CD4-positive, alpha-beta T cell treated with Interleukin-12 subunit alpha and Interleukin-12 subunit beta, for 1 hour (primary cell): ENCODE data around the gene B4GALNT2.
"Not testable (repeated sequence)": the region's sequence is repeated elsewhere in the genome, so short reads cannot be mapped to it uniquely, and the experiment has no call there.

ENCODE experiments used
- DNase-seq: peaks from one replicate; pipeline ENCODE4 v3.0.0-alpha.2; 2020

Gene B4GALNT2

GRCh38 chr17:49184522-49184921, 52.0 kb downstream of the B4GALNT2 start:
- not testable (repeated sequence) for DNase-seq

GRCh38 chr17:49185381-49185780, 52.8 kb downstream of the B4GALNT2 start:
- not testable (repeated sequence) for DNase-seq

DNA sequence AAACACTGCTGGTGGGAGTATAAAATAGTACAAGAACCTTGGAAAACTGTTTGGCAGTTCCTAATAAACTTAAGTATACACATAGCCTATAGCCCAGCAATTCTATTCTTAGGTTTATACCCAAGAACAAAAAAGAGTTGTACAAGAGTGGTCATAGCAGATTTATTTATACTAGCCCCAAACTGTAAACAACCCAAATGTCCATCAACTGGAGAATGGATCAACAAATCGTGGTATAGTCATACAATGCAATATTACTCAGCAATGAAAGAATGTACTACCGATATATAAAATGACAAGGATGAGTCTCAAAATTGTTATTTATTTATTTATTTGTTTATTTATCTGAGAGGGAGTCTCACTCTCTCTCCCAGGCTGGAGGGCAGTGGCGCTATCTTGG, 54.7 kb downstream of the B4GALNT2 start:
- DNase-seq: no peak

GRCh38 chr17:49190932-49191331, 58.4 kb downstream of the B4GALNT2 start:
- DNase-seq: no peak

DNA sequence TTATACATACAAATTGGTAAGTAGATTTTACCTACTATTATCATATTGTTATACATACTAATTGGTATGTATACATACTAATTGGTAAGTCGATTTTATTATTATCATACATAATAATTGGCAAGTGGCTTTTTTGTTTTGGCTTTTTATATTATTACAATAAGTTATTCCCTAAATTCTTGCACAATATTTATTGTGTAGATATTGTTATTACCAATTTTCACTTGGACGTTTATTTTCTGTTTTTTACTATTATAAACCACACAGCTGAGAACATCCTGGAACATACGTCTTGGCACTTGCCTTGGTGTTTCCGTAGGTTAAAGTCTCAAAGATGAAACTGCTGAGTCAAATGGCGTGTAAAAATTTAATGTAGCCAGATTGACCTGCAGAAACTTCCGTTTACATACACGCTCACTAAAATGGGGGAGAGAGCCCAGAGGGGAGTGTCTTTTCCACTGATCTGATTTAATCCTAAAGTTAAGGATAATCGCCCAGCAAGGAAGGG, 58.9 kb downstream of the B4GALNT2 start:
- no peak for DNase-seq

- DNase-seq: peak; percentile 90
These were observed 59.6 kb downstream of the B4GALNT2 start for GRCh38 chr17:49191917-49192741.

GRCh38 chr17:49193513-49194296, 61.1 kb downstream of the B4GALNT2 start:
- peak; percentile 26 for DNase-seq

DNA sequence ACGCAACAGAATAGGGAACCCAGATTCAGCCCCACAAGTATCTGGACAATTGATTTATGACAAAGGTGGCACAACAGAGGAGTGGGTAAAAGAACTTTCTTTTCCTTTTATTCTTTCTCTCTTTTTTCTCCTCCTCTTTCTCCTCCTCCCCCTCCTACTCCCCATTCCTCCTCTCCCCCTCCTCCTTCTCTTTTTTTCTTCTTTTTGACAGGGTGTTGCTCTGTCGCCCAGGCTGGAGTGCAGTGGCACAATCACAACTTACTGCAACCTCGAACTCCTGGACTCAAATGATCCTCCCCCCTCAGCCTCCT, 61.7 kb downstream of the B4GALNT2 start:
- DNase-seq: no peak

DNA sequence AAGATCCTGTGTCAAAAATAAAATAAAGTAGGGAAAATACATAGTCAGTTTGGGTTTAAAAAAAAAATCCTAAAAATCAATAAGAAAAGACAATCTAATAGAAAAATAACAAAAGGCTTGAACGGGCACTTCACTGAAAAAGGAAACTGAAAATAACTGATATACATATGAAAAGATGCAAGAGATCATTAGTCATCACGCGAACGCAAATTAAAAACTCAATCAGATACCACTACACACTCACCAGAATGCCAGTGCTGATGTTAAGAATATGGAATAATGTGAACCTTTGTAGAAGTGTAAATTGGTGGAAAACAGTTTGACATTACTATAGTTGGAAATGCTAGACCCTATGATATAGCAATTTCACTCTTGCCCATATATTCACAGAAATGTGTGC, 63.2 kb downstream of the B4GALNT2 start:
- DNase-seq: no peak

- DNase-seq: no peak
These were observed 64.0 kb downstream of the B4GALNT2 start for GRCh38 chr17:49196520-49196919.

GRCh38 chr17:49197346-49197998, 64.9 kb downstream of the B4GALNT2 start:
- DNase-seq: no peak

GRCh38 chr17:49198211-49198610, 65.6 kb downstream of the B4GALNT2 start:
- DNase-seq: no peak

DNA sequence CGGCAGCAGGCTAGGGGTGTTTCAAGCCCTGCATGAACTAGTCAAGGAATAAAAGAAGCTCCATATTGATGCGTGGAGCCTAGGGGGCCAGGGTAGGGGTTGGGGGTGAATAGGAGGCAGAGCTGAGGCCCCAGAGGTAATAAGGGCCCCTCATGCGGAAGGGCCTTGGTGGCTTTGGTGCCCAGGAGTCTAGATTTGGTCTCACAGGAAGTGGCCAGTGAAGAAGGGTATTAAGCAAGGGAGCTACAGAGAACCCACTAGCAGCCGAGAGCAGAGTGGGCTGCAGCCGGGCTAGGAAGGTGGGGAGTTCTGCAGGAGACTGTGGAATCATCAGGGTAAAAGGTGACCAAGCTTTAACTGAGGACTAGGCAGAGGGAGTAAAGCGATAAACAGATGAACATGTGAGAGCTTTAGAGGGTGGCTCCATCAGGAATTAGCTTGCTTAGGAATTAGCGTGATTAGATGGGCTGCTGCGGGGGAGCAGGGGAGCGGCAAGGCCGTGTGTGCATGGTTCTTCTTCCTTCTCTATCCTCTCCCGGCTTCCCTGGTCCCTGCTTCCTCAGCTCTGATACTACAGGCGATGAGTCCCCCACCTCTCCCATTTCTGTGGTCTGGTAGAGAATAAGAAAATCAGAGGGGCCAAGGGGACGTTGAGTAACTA, 68.0 kb downstream of the B4GALNT2 start:
- DNase-seq: no peak

GRCh38 chr17:49201481-49201927, 68.9 kb downstream of the B4GALNT2 start:
- no peak for DNase-seq

DNA sequence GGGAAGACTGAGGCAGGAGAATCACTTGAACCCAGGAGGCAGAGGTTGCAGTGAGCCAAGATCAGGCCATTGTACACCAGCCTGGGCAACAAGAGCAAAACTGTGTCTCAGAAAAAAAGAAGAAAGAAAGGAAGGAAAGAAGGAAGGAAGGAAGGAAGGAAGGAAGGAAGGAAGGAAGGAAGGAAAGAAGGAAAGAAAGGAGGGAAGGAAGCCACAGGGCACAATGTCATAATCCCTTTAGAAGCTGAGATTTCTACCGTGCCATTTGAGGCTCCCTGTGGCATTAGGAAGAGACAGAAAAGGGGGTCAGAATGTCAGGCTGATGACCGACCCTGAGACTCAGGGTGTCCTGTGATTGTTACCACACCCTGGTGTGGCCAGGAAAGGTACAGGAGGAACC, 71.2 kb downstream of the B4GALNT2 start:
- DNase-seq: no peak

- no peak for DNase-seq
These were observed 71.9 kb downstream of the B4GALNT2 start for GRCh38 chr17:49204516-49204915.

GRCh38 chr17:49209061-49209571, 76.5 kb downstream of the B4GALNT2 start:
- peak; percentile 30 for DNase-seq

- DNase-seq: peak; percentile 70
These were observed 77.8 kb downstream of the B4GALNT2 start, which contains the start of the genes ABI3 and GNGT2 for GRCh38 chr17:49210158-49211029. TSS of gene ABI3 (plus strand) at chr17:49210707. CDS start at chr17:49210725, 18 bp downstream. TSS of gene GNGT2 (minus strand) at chr17:49210574. CDS start at chr17:49207422, 3,152 bp downstream.

GRCh38 chr17:49213399-49213798, 80.8 kb downstream of the B4GALNT2 start:
- no peak for DNase-seq

- DNase-seq: no peak
These were observed 81.3 kb downstream of the B4GALNT2 start for GRCh38 chr17:49213847-49214246.

- no peak for DNase-seq
These were observed 82.2 kb downstream of the B4GALNT2 start for GRCh38 chr17:49214676-49215360.
